AG04450 (cell line): Measurements from ENCODE around the gene LGALSL. TPM values are rescaled to one million over a fixed set of nuclear protein-coding genes. Genes with fewer than 3 reads are reported as not detected.

Source experiments
- CTCF ChIA-PET: fragments of 300-600, 350-600 bp; formaldehyde crosslinking; extraction: SDS; loops from one replicate; lab custom pipeline; 2022; ENCODE audit warnings: antibody characterized with exemption, inconsistent platforms; lab: Charles Lee
- POLR2A ChIA-PET: fragments of 350-600 bp; formaldehyde crosslinking; extraction: SDS; loops from one replicate; lab custom pipeline; 2021; ENCODE audit warnings: antibody characterized with exemption, inconsistent platforms; lab: Yijun Ruan, JAX
- DNase-seq: peaks from one replicate; pipeline ENCODE4 v3.0.0-alpha.2; 2011; ENCODE audit warnings: low read depth, low spot score
- H3K27ac ChIP-seq: one replicate; pipeline ENCODE4 v1.5.1; 2012; ENCODE audit warnings: low read depth, low read length, control low read depth
- H3K27me3 ChIP-seq: one replicate; pipeline ENCODE4 v1.6.0; 2012; ENCODE audit warnings: low read length; ENCODE audit not compliant: control insufficient read depth, insufficient read depth
- H3K4me3 ChIP-seq: 2 replicates; pipeline ENCODE4 v1.5.1; 2011; ENCODE audit warnings: mild to moderate bottlenecking, low read depth, low read length, control low read depth
- H3K9me3 ChIP-seq: 2 replicates; pipeline ENCODE4 v1.5.1; 2012; ENCODE audit warnings: low read length; ENCODE audit not compliant: control insufficient read depth, insufficient read depth
- polyA plus RNA-seq: library from polyadenylated mRNA; depleted of rRNA; stranded (reverse); fragments of >200 nt; gene quantifications from 2 replicates; pipeline ENCODE4 v1.2.3, GENCODE V29; 2011
- TF ChIP-seq, protein P1 (sequence below): IDR thresholded peaks from 2 replicates; pipeline ENCODE4 v1.5.1; 2011; ENCODE audit warnings: low read depth, low read length, control low read depth, inconsistent platforms

Gene LGALSL
- polyA plus RNA-seq, 1 experiment: 0.56 TPM

DNA sequence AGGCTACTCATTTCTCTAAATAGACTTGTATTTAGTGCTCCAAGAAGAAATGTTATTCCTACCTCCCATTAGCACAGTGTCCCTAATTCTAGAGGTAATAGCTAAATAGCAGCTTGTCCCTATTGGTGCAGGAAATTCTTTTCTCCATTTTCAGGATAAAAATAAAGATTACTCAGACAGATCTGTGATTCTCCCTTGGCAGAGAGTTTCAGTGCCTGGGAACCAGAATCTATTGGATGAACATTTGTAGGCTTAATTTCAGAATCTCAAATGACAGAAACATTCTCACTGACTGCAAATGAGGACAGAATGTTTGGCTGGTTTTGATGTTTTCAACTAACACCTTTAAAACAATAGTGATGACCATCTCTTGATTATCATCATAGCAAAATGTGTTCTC, 33.3 kb upstream of the LGALSL start:
- Histone ChIP-seq H3K9me3 (no peaks in the 10 kb centered on the region), H3K4me3 (no peak overlapping the region), H3K27me3 (peaks cover 8% of the 10 kb centered on the region), H3K27ac (no peak overlapping the region)
- ChIA-PET POLR2A (no interaction called here), CTCF (interaction anchor here (1.5 kb wide), 1 partner anchor 90 kb away, joined by 5 read pairs; no protein-coding TSS in a partner anchor)
- TF ChIP-seq, protein P1, sequence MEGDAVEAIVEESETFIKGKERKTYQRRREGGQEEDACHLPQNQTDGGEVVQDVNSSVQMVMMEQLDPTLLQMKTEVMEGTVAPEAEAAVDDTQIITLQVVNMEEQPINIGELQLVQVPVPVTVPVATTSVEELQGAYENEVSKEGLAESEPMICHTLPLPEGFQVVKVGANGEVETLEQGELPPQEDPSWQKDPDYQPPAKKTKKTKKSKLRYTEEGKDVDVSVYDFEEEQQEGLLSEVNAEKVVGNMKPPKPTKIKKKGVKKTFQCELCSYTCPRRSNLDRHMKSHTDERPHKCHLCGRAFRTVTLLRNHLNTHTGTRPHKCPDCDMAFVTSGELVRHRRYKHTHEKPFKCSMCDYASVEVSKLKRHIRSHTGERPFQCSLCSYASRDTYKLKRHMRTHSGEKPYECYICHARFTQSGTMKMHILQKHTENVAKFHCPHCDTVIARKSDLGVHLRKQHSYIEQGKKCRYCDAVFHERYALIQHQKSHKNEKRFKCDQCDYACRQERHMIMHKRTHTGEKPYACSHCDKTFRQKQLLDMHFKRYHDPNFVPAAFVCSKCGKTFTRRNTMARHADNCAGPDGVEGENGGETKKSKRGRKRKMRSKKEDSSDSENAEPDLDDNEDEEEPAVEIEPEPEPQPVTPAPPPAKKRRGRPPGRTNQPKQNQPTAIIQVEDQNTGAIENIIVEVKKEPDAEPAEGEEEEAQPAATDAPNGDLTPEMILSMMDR: no peak
- no peak for DNase-seq

DNA sequence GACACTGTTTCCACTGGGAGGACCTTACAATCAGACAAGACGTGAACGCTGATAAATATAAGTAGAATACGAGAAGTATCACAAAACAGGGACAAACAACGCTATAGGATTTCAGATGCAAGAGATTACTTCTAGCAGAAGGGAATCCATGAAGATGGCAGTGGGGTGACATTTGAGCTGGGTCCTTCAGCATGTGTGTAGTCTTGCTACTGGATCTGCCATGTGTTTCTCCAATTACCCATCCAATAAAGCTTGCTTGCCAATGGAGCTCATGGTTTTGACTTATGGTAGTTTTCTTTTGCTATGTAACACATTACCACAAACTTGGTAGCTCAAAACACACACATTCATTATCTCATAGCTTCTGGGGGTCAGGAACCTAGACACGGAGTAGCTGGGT, 32.8 kb upstream of the LGALSL start:
- no peak for DNase-seq
- Histone ChIP-seq H3K27ac (no peak overlapping the region), H3K4me3 (no peak overlapping the region), H3K9me3 (no peaks in the 10 kb centered on the region), H3K27me3 (peaks cover 8% of the 10 kb centered on the region)
- POLR2A ChIA-PET: no interaction called here
- TF ChIP-seq, protein P1: no peak
- CTCF ChIA-PET: interaction anchor here (0.6 to 1.5 kb wide), 2 partner anchors 90 to 109 kb away, joined by 3 to 5 read pairs; no protein-coding TSS in a partner anchor

DNA sequence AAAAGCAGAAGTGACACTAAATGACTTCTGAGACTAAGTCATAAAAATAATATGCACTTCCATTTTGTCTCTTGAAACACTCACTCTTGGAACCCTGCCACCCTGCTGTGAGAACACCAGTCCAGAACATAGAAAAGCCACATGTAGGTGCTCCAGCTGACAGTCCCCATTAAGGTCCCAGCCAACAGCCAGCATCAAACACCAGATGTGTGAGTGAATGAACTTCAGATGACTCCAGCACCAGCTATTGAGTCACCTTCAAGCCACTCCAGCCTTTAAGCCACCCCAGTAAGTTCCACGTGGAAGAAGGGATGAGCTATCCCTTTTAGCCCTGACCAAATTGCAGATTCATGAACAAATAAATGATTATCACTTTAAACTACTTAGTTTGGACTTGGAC, 31.5 kb upstream of the LGALSL start:
- ChIA-PET CTCF (no interaction called here), POLR2A (no interaction called here)
- Histone ChIP-seq H3K27me3 (peaks cover 5% of the 10 kb centered on the region), H3K27ac (no peak overlapping the region), H3K4me3 (no peak overlapping the region), H3K9me3 (no peaks in the 10 kb centered on the region)
- TF ChIP-seq, protein P1: no peak
- DNase-seq: no peak

DNA sequence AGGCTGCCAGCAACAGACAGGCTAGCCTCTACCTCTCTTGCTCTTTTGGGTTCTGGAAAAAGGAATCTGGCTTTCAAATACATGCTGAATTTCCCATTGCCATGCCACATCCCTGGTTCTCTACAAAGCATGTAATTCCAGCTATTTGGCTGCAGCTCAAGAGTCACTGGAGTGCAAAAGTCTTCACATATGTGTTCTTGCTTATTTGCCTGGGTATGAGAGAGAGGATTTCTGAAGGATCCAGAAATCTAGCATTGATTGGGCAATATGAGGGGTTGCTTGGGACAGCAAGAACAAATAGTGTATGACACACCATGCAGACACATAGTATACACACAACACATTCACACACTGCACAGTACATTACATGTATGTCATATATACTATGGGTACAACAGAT, 30.7 kb upstream of the LGALSL start:
- POLR2A ChIA-PET: no interaction called here

DNA sequence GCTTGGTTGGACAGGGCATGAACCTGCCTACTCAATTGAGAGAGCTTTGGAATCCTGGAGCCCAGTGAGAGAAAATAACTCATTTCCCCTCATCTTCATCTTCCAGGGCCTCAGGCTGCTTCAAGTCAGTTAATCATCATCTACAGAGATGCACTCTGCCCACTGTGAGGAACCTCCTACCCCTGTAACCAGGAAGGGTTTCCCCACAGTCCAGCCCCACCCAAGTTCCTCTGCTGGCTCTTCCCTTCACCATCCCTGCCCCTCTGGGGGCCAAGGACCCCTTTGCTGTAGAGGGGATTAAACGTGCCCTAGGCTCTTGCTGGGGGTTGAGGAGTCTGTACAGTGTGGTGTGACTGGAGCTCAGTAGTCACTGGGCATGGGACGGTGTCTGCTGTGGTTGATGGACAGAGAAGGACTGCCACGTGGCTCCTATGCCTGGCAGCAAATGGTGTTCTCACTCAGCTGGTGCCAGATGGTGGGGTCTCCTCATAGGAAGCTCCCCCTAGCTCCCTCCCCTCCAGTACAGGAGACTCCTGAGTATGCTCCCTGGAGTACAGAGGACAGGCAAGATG, 29.5 kb upstream of the LGALSL start:
- Histone ChIP-seq H3K27me3 (peaks cover 5% of the 10 kb centered on the region), H3K4me3 (no peak overlapping the region), H3K9me3 (no peaks in the 10 kb centered on the region), H3K27ac (no peak overlapping the region)
- CTCF ChIA-PET: no interaction called here
- TF ChIP-seq, protein P1: no peak
- POLR2A ChIA-PET: no interaction called here
- DNase-seq: no peak

More for the DNA sequence above, 30.7 kb upstream of the LGALSL start:
- Histone ChIP-seq H3K4me3 (no peak overlapping the region), H3K9me3 (no peaks in the 10 kb centered on the region), H3K27ac (no peak overlapping the region), H3K27me3 (peaks cover 5% of the 10 kb centered on the region)
- TF ChIP-seq, protein P1: no peak
- CTCF ChIA-PET: no interaction called here
- DNase-seq: no peak
